Motor neuron (in vitro differentiated cells): ENCODE results near the gene FDXR. TPM values are rescaled to one million over a fixed set of nuclear protein-coding genes. Genes with fewer than 3 reads are reported as not detected.
"Not testable (repeated sequence)": the region's sequence is repeated elsewhere in the genome, so short reads cannot be mapped to it uniquely, and the experiment has no call there.

Source experiments
- ATAC-seq, 8 experiments: fragments of 200-7000 bp; cut with Tn5 transposase; replicated peaks in 6 of 8; 2 replicates each; pipeline ENCODE4 v1.8.0; 2021; ENCODE audit warnings: mild to moderate bottlenecking in 8 of 8, moderate library complexity in 8 of 8
- H3K27ac ChIP-seq, 2 donors: fragments of 250-450 bp; sonication (Bioruptor Pico); 2 replicates each; pipeline ENCODE4 v1.9.0; 2021; ENCODE audit warnings: antibody characterized with exemption in 2 of 2, mild to moderate bottlenecking in 2 of 2, moderate library complexity in 1 of 2
- H3K4me1 ChIP-seq, 2 donors: fragments of 250-450 bp; sonication (Bioruptor Pico); replicated peaks in 1 of 2; 2 replicates each; pipeline ENCODE4 v1.6.1; 2021; ENCODE audit warnings: antibody characterized with exemption in 2 of 2, mild to moderate bottlenecking in 2 of 2, moderate library complexity in 1 of 2
- H3K4me3 ChIP-seq, 5 donors: fragments of 250-450 bp; sonication (Bioruptor Pico); 2 replicates each; pipeline ENCODE4 v1.9.0; 2021; ENCODE audit warnings: antibody characterized with exemption in 5 of 5, mild to moderate bottlenecking in 5 of 5, moderate library complexity in 4 of 5
- WGBS, 10 experiments: fragments of 450-650 bp; shearing (Covaris generic); methylation state at CpG; one replicate each; pipeline ENCODE4 v1.0.0; 2022; 5-methylcytosine and 5-hydroxymethylcytosine counted together
- in situ Hi-C, 9 experiments: fragments of 400-800 bp; cut with MboI; loops; one replicate each; pipeline ENCODE4 v1.15.0; 2021; ENCODE audit warnings: low sequenced_read_pairs in 9 of 9, low pct_unique_long_range_greater_than_20kb in 2 of 9; ENCODE audit not compliant: unreplicated experiment in 9 of 9
- total RNA-seq, 8 experiments: library from RNA; unstranded; fragments of 300-600 nt; gene quantifications; 2 replicates each; pipeline versions ENCODE4 v1.2.3 to v1.2.4, GENCODE V29; 2022

Gene FDXR
- total RNA-seq, 8 experiments from 2014 or later, result 7.7 to 80.4 (median 16.6) TPM

- in situ Hi-C loops, result not testable (repeated sequence)
Measured at GRCh38 chr17:74909097-74909496, 36.3 kb upstream of the FDXR start.

GRCh38 chr17:74907012-74907411, 34.2 kb upstream of the FDXR start:
- ATAC-seq, result no peak
- no peak overlapping the region for H3K27ac ChIP-seq
- H3K4me3 ChIP-seq, result no peak overlapping the region
- H3K4me1 ChIP-seq, result no peaks in the 10 kb centered on the region
- in situ Hi-C loops, result no loop called here
- WGBS, 10 experiments, result 78 to 100% methylated on average over 2 to 11 of the region's 34 CpGs; no CpG with 5 or more reads in 8 of the 10 experiments

More at GRCh38 chr17:74909097-74909496, 36.3 kb upstream of the FDXR start:
- not testable (repeated sequence) for H3K4me1 ChIP-seq, H3K4me3 ChIP-seq, ATAC-seq, H3K27ac ChIP-seq
- WGBS, 10 experiments, result 48 to 90% (median 71%) methylated on average over 1 to 4 of the region's 4 CpGs; no CpG with 5 or more reads in 4 of the 10 experiments

GRCh38 chr17:74906214-74906793, 33.5 kb upstream of the FDXR start:
- H3K27ac ChIP-seq, ATAC-seq, in situ Hi-C loops, H3K4me3 ChIP-seq, H3K4me1 ChIP-seq: not testable (repeated sequence)
- WGBS, 10 experiments, result 10 to 100% (median 81%) methylated on average over 1 to 3 of the region's 6 CpGs; no CpG with 5 or more reads in 2 of the 10 experiments

- no peak for ATAC-seq
- WGBS, 10 experiments, result 0 to 100% (median 67%) methylated on average over 1 to 4 of the region's 7 CpGs
- Histone ChIP-seq H3K4me1 (no peaks in the 10 kb centered on the region), H3K4me3 (no peak overlapping the region), H3K27ac (no peak overlapping the region)
- in situ Hi-C loops, result no loop called here
Measured at GRCh38 chr17:74904687-74905409, 32.1 kb upstream of the FDXR start.

- H3K4me1 ChIP-seq, result no peaks in the 10 kb centered on the region
- 28 to 100% (median 50%) methylated on average over 1 to 5 of the region's 6 CpGs; no CpG with 5 or more reads in 5 of the 10 experiments for WGBS, 10 experiments
- ATAC-seq, result no peak
- in situ Hi-C loops, result no loop called here
- H3K27ac ChIP-seq, result no peak overlapping the region
- no peak overlapping the region for H3K4me3 ChIP-seq
Measured at GRCh38 chr17:74903671-74904070, 30.9 kb upstream of the FDXR start.

- ATAC-seq, result no peak
- WGBS, 10 experiments, result 50 to 91% (median 75%) methylated on average over 2 to 6 of the region's 9 CpGs; no CpG with 5 or more reads in 4 of the 10 experiments
Measured at GRCh38 chr17:74903034-74903433, 30.2 kb upstream of the FDXR start.

GRCh38 chr17:74901353-74902135, 28.8 kb upstream of the FDXR start:
- 50 to 95% (median 83%) methylated on average over 2 to 7 of the region's 14 CpGs; no CpG with 5 or more reads in 2 of the 10 experiments for WGBS, 10 experiments
- Histone ChIP-seq H3K4me3 (no peak overlapping the region), H3K4me1 (no peaks in the 10 kb centered on the region), H3K27ac (no peak overlapping the region)
- ATAC-seq, result no peak
- in situ Hi-C loops, result no loop called here

More at GRCh38 chr17:74903034-74903433, 30.2 kb upstream of the FDXR start:
- in situ Hi-C loops, result no loop called here
- Histone ChIP-seq H3K4me1 (no peaks in the 10 kb centered on the region), H3K4me3 (no peak overlapping the region), H3K27ac (no peak overlapping the region)

GRCh38 chr17:74900208-74900607, 27.4 kb upstream of the FDXR start:
- ATAC-seq, result no peak
- H3K4me3 ChIP-seq, result no peak overlapping the region
- H3K27ac ChIP-seq, result no peak overlapping the region
- in situ Hi-C loops, result no loop called here
- H3K4me1 ChIP-seq, result no peaks in the 10 kb centered on the region
- 30 to 88% (median 65%) methylated on average over 2 to 8 of the region's 8 CpGs; no CpG with 5 or more reads in 2 of the 10 experiments for WGBS, 10 experiments

GRCh38 chr17:74898376-74898946, 25.7 kb upstream of the FDXR start:
- Histone ChIP-seq H3K27ac (no peak overlapping the region), H3K4me3 (no peak overlapping the region), H3K4me1 (no peaks in the 10 kb centered on the region)
- ATAC-seq, result no peak
- WGBS, 10 experiments, result 40 to 100% (median 80%) methylated on average over 1 to 3 of the region's 11 CpGs; no CpG with 5 or more reads in 4 of the 10 experiments
- in situ Hi-C loops, result no loop called here

- Histone ChIP-seq H3K27ac (no peak overlapping the region), H3K4me1 (peaks cover 0 to 4% of the 10 kb centered on the region in 2 donors), H3K4me3 (peak overlapping the region in 1 of 5 donors; percentile 19)
- in situ Hi-C loops, result no loop called here
- ATAC-seq, result peak in 3 of 8 experiments; percentile 5 to 26 (median 21)
- WGBS, 10 experiments, result 16 to 65% (median 20%) methylated on average over 1 to 8 of the region's 22 CpGs; no CpG with 5 or more reads in 5 of the 10 experiments
Measured at GRCh38 chr17:74893936-74894671, 21.3 kb upstream of the FDXR start.

GRCh38 chr17:74892974-74893911, 20.4 kb upstream of the FDXR start, which contains the start of gene FADS6:
Gene FADS6 (minus strand): TSS chr17:74893633. CDS start chr17:74893595, 38 bp downstream.
- peaks cover 0 to 4% of the 10 kb centered on the region in 2 donors for H3K4me1 ChIP-seq
- ATAC-seq, result peak; percentile 38 to 69 (median 56)
- 0 to 2% methylated on average over 2 to 17 of the region's 86 CpGs; no CpG with 5 or more reads in 8 of the 10 experiments for WGBS, 10 experiments
- H3K27ac ChIP-seq, result no peak within 1 kb of the TSS
- in situ Hi-C loops, result no loop called here
- peak within 1 kb of the TSS; percentile 11 to 24 (median 21) for H3K4me3 ChIP-seq
